Gastrocnemius medialis (tissue), 4 donors: Measurements from ENCODE around the gene STARD13. TPM values are rescaled to one million over a fixed set of nuclear protein-coding genes. Genes with fewer than 3 reads are reported as not detected.
A peak's percentile ranks its signal among the peaks of the same experiment; 100 is the strongest.

Experiments used
- ATAC-seq, 2 donors: fragments of 150-250 bp; one replicate each; pipeline ENCODE4 v1.9.1; 2016
- DNase-seq, 2 donors: peaks; one replicate each; pipeline ENCODE4 v3.0.0-alpha.2; 2019
- H3K27ac ChIP-seq, 4 donors: fragments of 200-600 bp; sonication (generic); 1 replicate in 1 of 4; 2 replicates in 3 of 4; pipeline ENCODE4 v1.5.1; 2016 to 2018; ENCODE audit warnings: mild to moderate bottlenecking in 2 of 4, moderate library complexity in 1 of 4
- H3K27me3 ChIP-seq, 3 donors: fragments of 200-600 bp; sonication (generic) in 2 of 3; 1 replicate in 1 of 3; 2 replicates in 2 of 3; pipeline versions ENCODE4 v1.5.1 to v1.6.0; 2016 to 2019; ENCODE audit warnings: mild to moderate bottlenecking in 1 of 3, moderate library complexity in 1 of 3
- H3K36me3 ChIP-seq, 2 donors: fragments of 200-600 bp; sonication (generic) in 1 of 2; one replicate each; pipeline ENCODE4 v1.5.1; 2017 to 2018
- H3K4me1 ChIP-seq, 2 donors: fragments of 200-600 bp; sonication (generic) in 1 of 2; one replicate each; pipeline ENCODE4 v1.5.1; 2016 to 2017; ENCODE audit warnings: mild to moderate bottlenecking in 2 of 2
- H3K4me3 ChIP-seq, 4 donors: fragments of 200-600 bp; sonication (generic) in 3 of 4; 1 replicate in 1 of 4; 2 replicates in 3 of 4; pipeline ENCODE4 v1.5.1; 2016 to 2019; ENCODE audit warnings: mild to moderate bottlenecking in 2 of 4
- H3K9me3 ChIP-seq, 3 donors: fragments of 200-600 bp; sonication (generic) in 2 of 3; 1 replicate in 1 of 3; 2 replicates in 2 of 3; pipeline ENCODE4 v1.5.1; 2016 to 2019
- POLR2A ChIP-seq, 2 donors: fragments of 450-650 bp; IDR thresholded peaks; one replicate each; pipeline ENCODE4 v1.6.1; 2017; ENCODE audit warnings: antibody characterized with exemption in 2 of 2, mild to moderate bottlenecking in 2 of 2, moderate library complexity in 2 of 2
- in situ Hi-C, 4 donors: fragments of 200-750 bp; cut with MboI; loops; one replicate each; pipeline versions ENCODE4 v1.15.0 to v1.8.0; 2017; ENCODE audit warnings: low sequenced_read_pairs in 4 of 4
- intact Hi-C: fragments of 100-400 bp; cut with DNase I; formaldehyde crosslinking; loops from one replicate; pipeline ENCODE4 v1.15.1; 2023; ENCODE audit warnings: low total_unique reads
- total RNA-seq, 4 donors: library from RNA; depleted of rRNA; stranded (reverse); fragments of >200 nt; gene quantifications; one replicate each; pipeline versions ENCODE4 v1.1.0 to v1.2.3, GENCODE V29; 2016
- TF ChIP-seq, protein P1 (sequence below), 5 experiments: fragments of 450-650 bp in 3 of 5; fragments of 200-600 bp in 2 of 5; sonication (generic) in 2 of 5; IDR thresholded peaks in 4 of 5; conservative IDR thresholded peaks in 1 of 5; 1 replicate in 4 of 5; 2 replicates in 1 of 5; pipeline ENCODE4 v1.5.1; 2016 to 2019; ENCODE audit warnings: antibody characterized with exemption in 5 of 5, mild to moderate bottlenecking in 3 of 5, moderate library complexity in 3 of 5

The STARD13 gene
- total RNA-seq, 4 donors from 2014 or later, result 7.7 to 19.3 (median 12.0) TPM

DNA sequence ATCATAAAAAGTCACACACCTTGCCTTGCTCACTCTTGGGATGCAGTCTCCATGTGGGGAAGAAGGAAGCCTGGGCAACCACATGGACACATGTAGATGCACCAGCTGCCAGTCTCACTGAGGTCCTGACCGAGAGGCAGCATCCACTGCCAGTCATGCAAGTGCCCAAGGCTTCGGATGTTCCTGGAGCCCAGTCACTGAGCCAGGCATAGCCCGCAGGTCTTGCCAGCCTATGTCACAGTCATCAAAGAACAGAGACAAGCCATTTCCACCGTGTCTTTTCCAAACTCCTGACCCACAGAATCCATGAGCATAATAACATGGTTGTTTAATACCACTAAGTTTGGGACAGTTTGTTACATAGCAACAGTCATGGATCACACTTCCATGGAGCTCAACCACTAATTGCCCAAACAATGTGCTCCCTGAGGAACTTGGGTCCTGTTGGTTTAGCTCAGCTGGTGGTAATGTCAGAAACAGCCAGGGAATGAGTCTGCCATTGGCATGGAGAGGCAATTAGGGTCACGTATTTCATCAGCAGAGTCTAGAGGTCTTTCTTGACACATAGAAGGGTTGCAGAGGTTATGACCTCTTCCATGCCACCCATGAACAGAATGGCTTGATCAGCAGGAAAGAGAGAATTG, 21.5 kb downstream of the STARD13 start:
- in situ Hi-C loops, result no loop called here
- Histone ChIP-seq H3K36me3 (no peaks in the 10 kb centered on the region), H3K27me3 (no peaks in the 10 kb centered on the region), H3K27ac (peak overlapping the region in 1 of 4 donors; percentile 45), H3K4me1 (peaks cover 41 to 68% of the 10 kb centered on the region in 2 donors), H3K4me3 (no peak overlapping the region), H3K9me3 (no peaks in the 10 kb centered on the region)
- TF ChIP-seq, protein P1, sequence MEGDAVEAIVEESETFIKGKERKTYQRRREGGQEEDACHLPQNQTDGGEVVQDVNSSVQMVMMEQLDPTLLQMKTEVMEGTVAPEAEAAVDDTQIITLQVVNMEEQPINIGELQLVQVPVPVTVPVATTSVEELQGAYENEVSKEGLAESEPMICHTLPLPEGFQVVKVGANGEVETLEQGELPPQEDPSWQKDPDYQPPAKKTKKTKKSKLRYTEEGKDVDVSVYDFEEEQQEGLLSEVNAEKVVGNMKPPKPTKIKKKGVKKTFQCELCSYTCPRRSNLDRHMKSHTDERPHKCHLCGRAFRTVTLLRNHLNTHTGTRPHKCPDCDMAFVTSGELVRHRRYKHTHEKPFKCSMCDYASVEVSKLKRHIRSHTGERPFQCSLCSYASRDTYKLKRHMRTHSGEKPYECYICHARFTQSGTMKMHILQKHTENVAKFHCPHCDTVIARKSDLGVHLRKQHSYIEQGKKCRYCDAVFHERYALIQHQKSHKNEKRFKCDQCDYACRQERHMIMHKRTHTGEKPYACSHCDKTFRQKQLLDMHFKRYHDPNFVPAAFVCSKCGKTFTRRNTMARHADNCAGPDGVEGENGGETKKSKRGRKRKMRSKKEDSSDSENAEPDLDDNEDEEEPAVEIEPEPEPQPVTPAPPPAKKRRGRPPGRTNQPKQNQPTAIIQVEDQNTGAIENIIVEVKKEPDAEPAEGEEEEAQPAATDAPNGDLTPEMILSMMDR (IDR thresholded peaks at IDR 0.05 in 4 of 5, conservative IDR thresholded peaks at IDR 0.05 in 1 of 5), result no peak
- TF ChIP-seq POLR2A (IDR thresholded peaks at IDR 0.05), result no peak
- intact Hi-C loops, result loop anchor here (2.0 kb wide), 1 partner anchor 17 kb away; no protein-coding TSS in a partner anchor
- peak in 1 of 2 donors; percentile 30 for DNase-seq
- peak; percentile 13 to 19 for ATAC-seq

DNA sequence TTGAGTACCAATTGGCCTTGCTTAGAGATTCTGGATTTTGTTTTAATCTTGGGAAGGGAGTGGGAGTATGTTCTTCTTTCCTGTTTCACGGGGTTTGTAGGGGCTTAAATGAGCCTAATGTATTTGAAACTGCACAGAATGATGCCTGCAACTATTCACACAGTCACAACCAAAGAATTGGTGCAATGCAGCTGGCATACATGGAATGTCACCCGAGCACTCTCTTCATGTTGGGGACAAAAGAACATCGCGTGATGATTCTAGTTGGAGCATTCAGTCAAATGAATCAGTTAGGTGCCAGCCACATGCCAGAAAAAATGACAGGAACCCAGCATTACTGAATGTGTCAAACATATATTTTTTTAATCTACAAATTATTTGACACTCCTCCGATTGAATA, 22.1 kb downstream of the STARD13 start:
- peak; percentile 29 to 32 for ATAC-seq
- TF ChIP-seq, protein P1 (IDR thresholded peaks at IDR 0.05 in 4 of 5, conservative IDR thresholded peaks at IDR 0.05 in 1 of 5), result no peak
- no peak for TF ChIP-seq POLR2A (IDR thresholded peaks at IDR 0.05)
- no peak overlapping the region for H3K4me3 ChIP-seq
- peak overlapping the region in 2 of 4 donors; percentile 27 to 45 for H3K27ac ChIP-seq
- H3K36me3 ChIP-seq, result no peaks in the 10 kb centered on the region
- DNase-seq, result no peak
- in situ Hi-C loops (no loop called here), intact Hi-C loops (no loop called here)
- H3K27me3 ChIP-seq, result no peaks in the 10 kb centered on the region
- H3K9me3 ChIP-seq, result no peaks in the 10 kb centered on the region
- H3K4me1 ChIP-seq, result peaks cover 47 to 74% of the 10 kb centered on the region in 2 donors

DNA sequence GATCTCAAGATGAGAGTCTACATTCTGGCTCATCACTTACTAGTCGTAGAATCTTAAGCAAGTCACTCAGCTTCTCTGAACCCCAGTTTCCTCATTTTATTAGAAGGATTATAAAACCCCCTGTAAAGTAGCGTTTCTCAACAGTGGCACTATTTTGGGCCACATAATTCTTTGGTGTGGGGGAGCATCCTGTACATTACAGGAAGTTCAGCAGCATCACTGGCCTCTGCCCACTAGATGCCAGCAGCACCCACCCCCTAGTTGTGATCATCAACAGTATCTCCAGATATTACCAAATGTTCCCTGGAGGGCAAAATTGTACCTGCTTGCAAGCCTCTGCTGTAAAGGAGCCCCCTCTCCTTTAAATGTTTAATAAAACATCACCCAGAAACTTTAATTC, 22.6 kb downstream of the STARD13 start:
- Histone ChIP-seq H3K27ac (peak overlapping the region in 2 of 4 donors; percentile 27 to 45), H3K27me3 (no peaks in the 10 kb centered on the region), H3K36me3 (no peaks in the 10 kb centered on the region), H3K9me3 (no peaks in the 10 kb centered on the region), H3K4me3 (no peak overlapping the region), H3K4me1 (peaks cover 52 to 79% of the 10 kb centered on the region in 2 donors)
- intact Hi-C loops (no loop called here), in situ Hi-C loops (no loop called here)
- ATAC-seq (no peak), DNase-seq (no peak)
- no peak for TF ChIP-seq POLR2A (IDR thresholded peaks at IDR 0.05)
- TF ChIP-seq, protein P1 (IDR thresholded peaks at IDR 0.05 in 4 of 5, conservative IDR thresholded peaks at IDR 0.05 in 1 of 5), result peak in 1 of 5 experiments; percentile 17

DNA sequence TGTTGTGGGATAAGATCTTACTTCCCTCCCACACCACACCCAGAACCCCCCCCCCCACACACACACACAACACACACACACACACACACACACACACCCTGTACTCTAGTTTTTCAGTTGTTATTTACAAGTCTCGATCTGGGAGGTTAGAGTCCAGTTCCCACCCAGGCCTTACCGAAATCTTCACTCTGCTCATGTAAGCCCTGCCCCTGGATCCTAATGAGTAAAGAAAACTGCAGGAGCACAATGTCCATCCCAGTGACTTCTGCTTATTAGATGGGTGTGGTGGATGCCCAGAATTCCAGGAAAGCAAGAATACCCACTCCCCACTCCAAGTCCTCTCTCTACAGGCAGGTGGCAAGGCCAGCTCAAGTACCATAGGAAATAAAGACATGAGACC, 23.0 kb downstream of the STARD13 start:
- no peak for DNase-seq
- TF ChIP-seq POLR2A (IDR thresholded peaks at IDR 0.05), result no peak
- TF ChIP-seq, protein P1 (IDR thresholded peaks at IDR 0.05 in 4 of 5, conservative IDR thresholded peaks at IDR 0.05 in 1 of 5), result no peak
- Histone ChIP-seq H3K27ac (peak overlapping the region in 2 of 4 donors; percentile 27 to 45), H3K36me3 (no peaks in the 10 kb centered on the region), H3K27me3 (no peaks in the 10 kb centered on the region), H3K4me1 (peaks cover 54 to 83% of the 10 kb centered on the region in 2 donors), H3K9me3 (no peaks in the 10 kb centered on the region), H3K4me3 (no peak overlapping the region)
- in situ Hi-C loops (no loop called here), intact Hi-C loops (no loop called here)
- ATAC-seq, result no peak
